Measurements from ENCODE around the gene STXBP6.

The STXBP6 gene

GRCh38 chr14:24790196-24790595 is 259.8 kb downstream of the STXBP6 start:
- H3K4me3 ChIP-seq (ENCODE audit: low read depth, low read length): no peak overlapping the region
- TF ChIP-seq, protein P1, sequence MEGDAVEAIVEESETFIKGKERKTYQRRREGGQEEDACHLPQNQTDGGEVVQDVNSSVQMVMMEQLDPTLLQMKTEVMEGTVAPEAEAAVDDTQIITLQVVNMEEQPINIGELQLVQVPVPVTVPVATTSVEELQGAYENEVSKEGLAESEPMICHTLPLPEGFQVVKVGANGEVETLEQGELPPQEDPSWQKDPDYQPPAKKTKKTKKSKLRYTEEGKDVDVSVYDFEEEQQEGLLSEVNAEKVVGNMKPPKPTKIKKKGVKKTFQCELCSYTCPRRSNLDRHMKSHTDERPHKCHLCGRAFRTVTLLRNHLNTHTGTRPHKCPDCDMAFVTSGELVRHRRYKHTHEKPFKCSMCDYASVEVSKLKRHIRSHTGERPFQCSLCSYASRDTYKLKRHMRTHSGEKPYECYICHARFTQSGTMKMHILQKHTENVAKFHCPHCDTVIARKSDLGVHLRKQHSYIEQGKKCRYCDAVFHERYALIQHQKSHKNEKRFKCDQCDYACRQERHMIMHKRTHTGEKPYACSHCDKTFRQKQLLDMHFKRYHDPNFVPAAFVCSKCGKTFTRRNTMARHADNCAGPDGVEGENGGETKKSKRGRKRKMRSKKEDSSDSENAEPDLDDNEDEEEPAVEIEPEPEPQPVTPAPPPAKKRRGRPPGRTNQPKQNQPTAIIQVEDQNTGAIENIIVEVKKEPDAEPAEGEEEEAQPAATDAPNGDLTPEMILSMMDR (conservative IDR thresholded peaks at IDR 0.05; ENCODE audit: low read depth, low read length): no peak
- no peak for DNase-seq (ENCODE audit: low read depth)

- TF ChIP-seq, protein P1 (conservative IDR thresholded peaks at IDR 0.05; ENCODE audit: low read depth, low read length): no peak
- DNase-seq (ENCODE audit: low read depth): no peak
- no peak overlapping the region for H3K4me3 ChIP-seq (ENCODE audit: low read depth, low read length)
These were observed 260.5 kb downstream of the STXBP6 start for GRCh38 chr14:24789378-24789884.

DNA sequence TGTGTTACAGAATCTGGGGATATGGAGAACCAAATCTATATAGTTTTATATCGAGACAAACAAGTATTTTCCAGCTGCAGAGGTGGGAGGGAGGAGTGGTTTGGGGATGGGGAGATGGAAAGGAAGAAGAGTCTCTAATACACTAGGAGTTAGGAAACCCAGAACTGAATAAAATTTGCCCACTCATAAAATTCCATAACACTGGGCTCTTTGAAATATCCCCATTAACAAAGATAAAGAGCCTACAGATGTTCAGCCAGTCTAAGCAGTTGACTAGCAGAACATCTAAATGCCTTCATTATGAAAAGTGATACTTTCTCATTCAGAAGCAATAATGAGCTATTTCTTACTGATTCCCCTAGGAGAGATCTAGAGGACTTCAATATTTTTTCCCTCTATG is 264.2 kb downstream of the STXBP6 start:
- DNase-seq (ENCODE audit: low read depth): no peak

DNA sequence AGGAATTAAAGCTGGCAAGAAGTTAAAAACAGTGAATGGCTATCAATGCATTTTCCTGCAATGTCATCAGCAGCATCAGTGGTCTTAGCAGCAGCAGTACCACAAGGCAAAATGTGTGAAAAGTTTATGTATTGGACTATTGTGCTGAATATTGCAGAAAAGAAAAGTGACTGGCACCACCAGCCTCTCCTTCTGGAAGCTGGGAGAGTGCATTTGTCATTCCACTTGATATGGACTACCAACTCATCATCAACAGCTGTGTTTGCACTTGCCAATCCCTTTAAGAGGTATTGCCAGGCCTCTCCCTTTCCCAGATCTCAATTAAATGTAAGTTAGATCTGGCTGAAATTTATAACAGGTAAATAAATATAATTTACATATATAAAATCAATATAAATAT is 265.0 kb downstream of the STXBP6 start:
- H3K4me3 ChIP-seq (ENCODE audit: low read depth, low read length): no peak overlapping the region
- TF ChIP-seq, protein P1 (conservative IDR thresholded peaks at IDR 0.05; ENCODE audit: low read depth, low read length): no peak
- DNase-seq (ENCODE audit: low read depth): no peak

More for the DNA sequence above, 264.2 kb downstream of the STXBP6 start:
- no peak overlapping the region for H3K4me3 ChIP-seq (ENCODE audit: low read depth, low read length)
- TF ChIP-seq, protein P1 (conservative IDR thresholded peaks at IDR 0.05; ENCODE audit: low read depth, low read length): no peak

DNA sequence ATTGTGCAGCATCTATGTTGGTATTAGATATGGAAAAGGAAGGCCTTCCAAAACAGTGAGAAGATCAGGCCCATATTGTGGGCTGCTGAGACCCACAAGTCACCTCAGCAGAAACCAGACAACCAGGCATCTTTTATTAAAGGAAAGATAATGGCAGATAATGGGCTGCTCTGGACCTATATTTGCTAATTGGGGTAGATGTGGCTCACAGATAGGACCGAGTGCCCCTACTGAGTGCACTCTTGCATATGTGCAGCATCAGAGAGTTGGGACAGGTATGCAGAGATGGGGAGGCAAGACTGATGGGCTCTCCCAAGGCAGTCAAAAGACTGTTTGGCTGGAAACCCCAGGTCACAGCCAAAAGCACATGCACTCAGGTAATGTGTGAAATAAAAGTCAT is 266.2 kb downstream of the STXBP6 start:
- H3K4me3 ChIP-seq (ENCODE audit: low read depth, low read length): no peak overlapping the region
- DNase-seq (ENCODE audit: low read depth): no peak
- TF ChIP-seq, protein P1 (conservative IDR thresholded peaks at IDR 0.05; ENCODE audit: low read depth, low read length): no peak

GRCh38 chr14:24780281-24780680 is 269.7 kb downstream of the STXBP6 start:
- TF ChIP-seq, protein P1 (conservative IDR thresholded peaks at IDR 0.05; ENCODE audit: low read depth, low read length): no peak
- H3K4me3 ChIP-seq (ENCODE audit: low read depth, low read length): no peak overlapping the region
- no peak for DNase-seq (ENCODE audit: low read depth)

GRCh38 chr14:24777678-24778077 is 272.3 kb downstream of the STXBP6 start:
- DNase-seq (ENCODE audit: low read depth): no peak
- TF ChIP-seq, protein P1 (conservative IDR thresholded peaks at IDR 0.05; ENCODE audit: low read depth, low read length): no peak

More at GRCh38 chr14:24777678-24778077, 272.3 kb downstream of the STXBP6 start:
- H3K4me3 ChIP-seq (ENCODE audit: low read depth, low read length): no peak overlapping the region
